Panc1 (cell line): Measurements from ENCODE around the gene CLTC. TPM values are rescaled to one million over a fixed set of nuclear protein-coding genes. Genes with fewer than 3 reads are reported as not detected.
A peak's percentile ranks its signal among the peaks of the same experiment; 100 is the strongest.

Experiments used
- ATAC-seq: fragments of 200-7000 bp; cut with Tn5 transposase; 2 replicates; pipeline ENCODE4 v1.9.1; 2020; ENCODE audit warnings: mild to moderate bottlenecking, moderate library complexity
- BruUV-seq: library from RNA; stranded (reverse); fragments of 400-500 nt; replicated peaks from 2 replicates; lab custom pipeline; 2021; lab: Mats Ljungman, UMichigan
- CTCF ChIA-PET: fragments of 300-600 bp; sonication (Branson Sonifier 250); formaldehyde crosslinking; loops from one replicate; lab custom pipeline; 2022; ENCODE audit warnings: antibody characterized with exemption; lab: Charles Lee
- POLR2A ChIA-PET: fragments of 300-600 bp; sonication (Branson Sonifier 250); formaldehyde crosslinking; loops from one replicate; lab custom pipeline; 2022; ENCODE audit warnings: antibody characterized with exemption; lab: Charles Lee
- DNase-seq: peaks from one replicate; pipeline ENCODE4 v3.0.0-alpha.2; 2010; ENCODE audit warnings: low read depth, low spot score
- H3K27ac ChIP-seq: 2 replicates; pipeline ENCODE4 v1.5.1; 2011; ENCODE audit warnings: mild to moderate bottlenecking, low read length, inconsistent platforms
- H3K27me3 ChIP-seq: fragments of 200-500 bp; sonication (Bioruptor generic); 2 replicates; pipeline ENCODE4 v1.6.0; 2014; ENCODE audit warnings: low read length, inconsistent platforms; ENCODE audit not compliant: control insufficient read depth, insufficient read depth
- H3K36me3 ChIP-seq: fragments of 200-500 bp; sonication (Bioruptor generic); 2 replicates; pipeline ENCODE4 v1.5.1; 2014; ENCODE audit warnings: inconsistent platforms, mild to moderate bottlenecking, low read length, moderate library complexity; ENCODE audit not compliant: control insufficient read depth, insufficient read depth
- H3K4me1 ChIP-seq: 2 replicates; pipeline ENCODE4 v1.5.1; 2011; ENCODE audit warnings: inconsistent platforms, mild to moderate bottlenecking, low read length, moderate library complexity; ENCODE audit not compliant: control insufficient read depth, insufficient read depth
- H3K4me3 ChIP-seq, 2 experiments: 2 replicates each; pipeline ENCODE4 v1.5.1; 2011 to 2012; ENCODE audit warnings: low read depth in 2 of 2, low read length in 2 of 2, mild to moderate bottlenecking in 2 of 2, inconsistent platforms in 1 of 2, moderate library complexity in 1 of 2
- H3K9me3 ChIP-seq: fragments of 200-500 bp; sonication (Bioruptor generic); 2 replicates; pipeline ENCODE4 v1.5.1; 2014; ENCODE audit warnings: low read depth, mild to moderate bottlenecking, inconsistent platforms, low read length, moderate library complexity; ENCODE audit not compliant: control insufficient read depth, insufficient read depth
- CTCF ChIP-seq: fragments of 450-650 bp; IDR thresholded peaks from 2 replicates; pipeline ENCODE4 v1.5.1; 2017; ENCODE audit warnings: mild to moderate bottlenecking
- POLR2AphosphoS5 ChIP-seq: IDR thresholded peaks from 2 replicates; pipeline ENCODE4 v1.6.1; 2012; ENCODE audit warnings: mild to moderate bottlenecking, low read depth, low read length, moderate library complexity
- REST ChIP-seq, 2 experiments: IDR thresholded peaks; 2 replicates each; pipeline ENCODE4 v1.6.1; 2011 to 2012; ENCODE audit warnings: low read depth in 2 of 2, control low read depth in 1 of 2, low read length in 1 of 2, mild to moderate bottlenecking in 1 of 2, moderate library complexity in 1 of 2; ENCODE audit not compliant: insufficient read depth in 1 of 2
- SIN3A ChIP-seq: IDR thresholded peaks from 2 replicates; pipeline ENCODE4 v1.6.1; 2012; ENCODE audit warnings: low read depth, mild to moderate bottlenecking, low read length, moderate library complexity, borderline replicate concordance; ENCODE audit not compliant: insufficient read depth
- TCF7L2 ChIP-seq: IDR thresholded peaks from 2 replicates; pipeline ENCODE4 v1.6.1; 2011; ENCODE audit warnings: mild to moderate bottlenecking, low read depth, low read length, inconsistent platforms
- in situ Hi-C: cut with HindIII; loops from 2 replicates; pipeline ENCODE4 v1.10.0; 2016; ENCODE audit warnings: low sequenced_read_pairs, low pct_unique_long_range_greater_than_20kb
- intact Hi-C: fragments of 100-400 bp; cut with micrococcal nuclease; formaldehyde crosslinking; loops from one replicate; pipeline ENCODE4 v1.10.0; 2022; ENCODE audit not compliant: unreplicated experiment
- total RNA-seq: library from RNA; stranded (reverse); gene quantifications from one replicate; pipeline ENCODE4 v1.2.1, GENCODE V29; 2021; ENCODE audit not compliant: unreplicated experiment

CLTC gene
- total RNA-seq, 1 experiment from 2014 or later = 221 TPM

GRCh38 chr17:59699786-59700185 lies 80.1 kb downstream of the CLTC start:
- H3K27me3 ChIP-seq = no peaks in the 10 kb centered on the region
- H3K4me1 ChIP-seq = peaks cover 50% of the 10 kb centered on the region
- CTCF ChIA-PET = no interaction called here
- no peaks in the 10 kb centered on the region for H3K9me3 ChIP-seq
- no peak for ATAC-seq
- TF ChIP-seq REST (IDR thresholded peaks at IDR 0.05; ENCODE audit: insufficient read depth in 1 of 2, low read depth in 2 of 2, low read length in 1 of 2) = no peak
- no peak for TF ChIP-seq CTCF
- no peak for TF ChIP-seq POLR2AphosphoS5
- no peak for TF ChIP-seq SIN3A
- no peak for TF ChIP-seq TCF7L2
- peaks cover 38% of the 10 kb centered on the region for H3K36me3 ChIP-seq
- no TSS peak for BruUV-seq
- no peak overlapping the region for H3K4me3 ChIP-seq
- intact Hi-C loops (loop anchor here (5.0 kb wide), 1 partner anchor 148 kb away; no protein-coding TSS in a partner anchor), in situ Hi-C loops (no loop called here)
- H3K27ac ChIP-seq = no peak overlapping the region
- no peak for DNase-seq
- POLR2A ChIA-PET = no interaction called here

GRCh38 chr17:59702304-59702703 lies 82.6 kb downstream of the CLTC start:
- POLR2A ChIA-PET = no interaction called here
- no TSS peak for BruUV-seq
- intact Hi-C loops (loop anchor here (5.0 kb wide), 1 partner anchor 145 kb away; no protein-coding TSS in a partner anchor), in situ Hi-C loops (no loop called here)
- no peak overlapping the region for H3K4me3 ChIP-seq
- H3K9me3 ChIP-seq = no peaks in the 10 kb centered on the region
- H3K36me3 ChIP-seq = peaks cover 41% of the 10 kb centered on the region
- DNase-seq = no peak
- H3K4me1 ChIP-seq = peaks cover 30% of the 10 kb centered on the region
- ATAC-seq = no peak
- 0 out of 2 replicates have a peak overlapping the region, but pooled peaks have one; percentile 41 for H3K27ac ChIP-seq
- TF ChIP-seq REST (IDR thresholded peaks at IDR 0.05; ENCODE audit: insufficient read depth in 1 of 2, low read depth in 2 of 2, low read length in 1 of 2) (no peak), POLR2AphosphoS5 (no peak), SIN3A (no peak), CTCF (no peak)
- CTCF ChIA-PET = no interaction called here
- H3K27me3 ChIP-seq = no peaks in the 10 kb centered on the region
